Measurements from ENCODE around the gene TMEM37. TPM values are rescaled to one million over a fixed set of nuclear protein-coding genes. Genes with fewer than 3 reads are reported as not detected.

The TMEM37 gene
- total and polyA plus RNA-seq, 9 of the 15 experiments (the other 6 are each of a cell fraction or from before 2014, with no cell fraction given) = 0.03 to 0.64 (median 0.31) TPM; not detected in 1

DNA sequence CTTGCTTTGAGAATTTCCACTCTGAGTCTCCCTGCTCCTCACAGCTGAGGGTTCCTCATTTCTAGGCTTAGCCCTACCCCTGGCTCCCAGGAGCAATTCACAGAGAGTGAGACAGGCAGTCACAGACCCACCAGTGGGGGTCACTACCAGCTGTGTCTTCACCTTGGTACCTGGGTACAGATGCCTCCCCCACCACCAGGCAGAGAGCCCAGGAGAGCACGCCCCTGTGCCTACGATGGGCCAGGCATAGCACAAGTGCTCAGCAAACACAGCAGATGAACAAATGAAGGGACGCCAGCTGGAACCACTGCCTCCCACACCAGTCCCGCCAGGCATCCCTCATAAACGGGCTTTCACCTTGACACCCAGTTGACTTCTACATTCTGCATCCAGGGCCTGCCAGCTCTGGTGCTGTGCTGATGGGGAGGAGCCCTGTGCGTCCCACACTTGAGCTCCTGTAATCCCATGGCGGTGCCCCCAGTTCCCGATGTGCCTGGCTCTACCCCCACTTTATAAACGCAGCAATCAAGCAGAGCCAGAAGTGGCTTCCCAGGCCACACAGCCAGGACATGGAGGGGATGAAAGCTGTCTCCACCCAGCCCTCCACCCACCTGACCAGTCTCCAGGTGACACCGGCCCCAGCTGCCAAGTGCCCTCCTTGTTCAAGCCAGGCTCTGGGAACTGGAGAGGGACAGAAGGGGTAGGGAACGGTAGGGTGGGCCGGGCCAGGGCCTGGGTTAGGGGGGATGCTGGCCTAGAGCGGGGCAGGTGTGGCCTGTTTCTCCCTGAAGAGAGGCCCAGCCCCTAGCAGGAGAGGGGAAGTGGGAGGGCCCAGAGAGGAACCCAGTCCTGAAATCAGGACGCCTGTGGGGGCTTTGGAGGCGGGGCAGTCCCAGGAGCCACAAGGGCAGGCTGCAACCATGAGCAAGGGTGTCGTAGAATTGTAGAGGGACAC lies 50.1 kb downstream of the TMEM37 start:
- Histone ChIP-seq H4K20me1 (replicated peaks; ENCODE audit: control insufficient read depth, insufficient read depth, low read length) (peaks cover 16% of the 10 kb centered on the region; the same call in 1 of the 2 replicates), H3K27me3 (ENCODE audit: control insufficient read depth in 2 of 2, insufficient read depth in 2 of 2, low read length in 2 of 2) (peaks cover 10 to 76% of the 10 kb centered on the region in 2 experiments; a peak in 3 of 5 replicates), H2AFZ (ENCODE audit: low read depth, low read length) (no peak overlapping the region), H3K9me1 (ENCODE audit: control insufficient read depth, insufficient read depth, low read length) (no peaks in the 10 kb centered on the region), H3K36me3 (ENCODE audit: control insufficient read depth, insufficient read depth, low read length) (no peaks in the 10 kb centered on the region), H3K4me2 (ENCODE audit: insufficient read depth, low read length) (no peak overlapping the region), H3K4me3 (no peak overlapping the region), H3K9me3 (replicated peaks; ENCODE audit: control insufficient read depth, insufficient read depth, low read depth, low read length) (no peaks in the 10 kb centered on the region), H3K9ac (ENCODE audit: insufficient read depth in 1 of 2, low read depth in 2 of 2, low read length in 2 of 2) (no peak overlapping the region), H3K27ac (ENCODE audit: extremely low read depth, low read depth, low read length) (no peak overlapping the region), H3K79me2 (ENCODE audit: control insufficient read depth, insufficient read depth, low read length) (no peaks in the 10 kb centered on the region), H3K4me1 (replicated peaks in 1 of 2; ENCODE audit: control insufficient read depth in 2 of 2, insufficient read depth in 2 of 2, low read length in 2 of 2) (peaks cover 4 to 9% of the 10 kb centered on the region in 2 experiments; a peak in 3 of 5 replicates)
- FAIRE-seq (no peak), ATAC-seq (no peak), DNase-seq (ENCODE audit: extremely low read depth in 1 of 4, low spot score in 3 of 4) (no peak)
- in situ Hi-C loops (cut with MboI) (no loop called here), intact Hi-C loops (cut with micrococcal nuclease) (no loop called here)
- BruUV-seq (replicated peaks) = no TSS peak
- CTCF ChIA-PET (ENCODE audit: low intra/inter-chr PET ratio) = no interaction called here
- POLR2A ChIA-PET = interaction anchor here (0.6 kb wide), 2 partner anchors 164 to 369 kb away, joined by 3 read pairs; no protein-coding TSS in a partner anchor
- 6% methylated on average over 13 of the region's 16 CpGs for WGBS (ENCODE audit: insufficient coverage, low coverage, missing lambda C conversion rate)
- TF ChIP-seq FOXA3 (CRISPR knock-in tag; conservative IDR thresholded peaks at IDR 0.05 in 1 of 2, IDR thresholded peaks at IDR 0.05 in 1 of 2) = no peak
- TF ChIP-seq PHTF2 (CRISPR knock-in tag; IDR thresholded peaks at IDR 0.05) = no peak
- no peak for TF ChIP-seq OTX1 (CRISPR knock-in tag; IDR thresholded peaks at IDR 0.05)
- no peak for TF ChIP-seq NONO (IDR thresholded peaks at IDR 0.05; ENCODE audit: low read depth in 2 of 2, low read length in 1 of 2)
- TF ChIP-seq ZKSCAN8 (CRISPR knock-in tag; IDR thresholded peaks at IDR 0.05) = no peak
- no peak for TF ChIP-seq TARDBP (IDR thresholded peaks at IDR 0.05)
- TF ChIP-seq PBX2 (CRISPR knock-in tag; IDR thresholded peaks at IDR 0.05; ENCODE audit: low read depth) = no peak
- no peak for TF ChIP-seq PBX2 (tag; conservative IDR thresholded peaks at IDR 0.05; ENCODE audit: low read depth)
- no peak for TF ChIP-seq EP300 (IDR thresholded peaks at IDR 0.05; ENCODE audit: low read length)
- no peak for TF ChIP-seq TEAD1 (CRISPR knock-in tag; IDR thresholded peaks at IDR 0.05)
- TF ChIP-seq, protein P1, sequence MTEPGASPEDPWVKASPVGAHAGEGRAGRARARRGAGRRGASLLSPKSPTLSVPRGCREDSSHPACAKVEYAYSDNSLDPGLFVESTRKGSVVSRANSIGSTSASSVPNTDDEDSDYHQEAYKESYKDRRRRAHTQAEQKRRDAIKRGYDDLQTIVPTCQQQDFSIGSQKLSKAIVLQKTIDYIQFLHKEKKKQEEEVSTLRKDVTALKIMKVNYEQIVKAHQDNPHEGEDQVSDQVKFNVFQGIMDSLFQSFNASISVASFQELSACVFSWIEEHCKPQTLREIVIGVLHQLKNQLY (CRISPR knock-in tag; conservative IDR thresholded peaks at IDR 0.05) = no peak
- no peak for TF ChIP-seq ZNF143 (CRISPR knock-in tag; IDR thresholded peaks at IDR 0.05)
- TF ChIP-seq ZNF668 (CRISPR knock-in tag; IDR thresholded peaks at IDR 0.05) = no peak
- no peak for TF ChIP-seq ZNF75A (CRISPR knock-in tag; IDR thresholded peaks at IDR 0.05)
- no peak for TF ChIP-seq NR1H2 (CRISPR knock-in tag; IDR thresholded peaks at IDR 0.05)
- TF ChIP-seq PTRF (tag; IDR thresholded peaks at IDR 0.05) = no peak
- TF ChIP-seq ZNF511 (CRISPR knock-in tag; IDR thresholded peaks at IDR 0.05) = no peak
- no peak for TF ChIP-seq HES1 (IDR thresholded peaks at IDR 0.05; ENCODE audit: low read depth)

All from K562 (cell line).